GM12873 (cell line): Measurements from ENCODE around the gene CCNC.

Experiments
- TF ChIP-seq, protein P1 (sequence below): IDR thresholded peaks from 2 replicates; pipeline ENCODE4 v1.5.1; 2012; ENCODE audit warnings: low read depth, mild to moderate bottlenecking, moderate library complexity, low read length, control low read depth; ENCODE audit not compliant: insufficient read depth; ENCODE audit errors: missing control alignments

Gene CCNC

DNA sequence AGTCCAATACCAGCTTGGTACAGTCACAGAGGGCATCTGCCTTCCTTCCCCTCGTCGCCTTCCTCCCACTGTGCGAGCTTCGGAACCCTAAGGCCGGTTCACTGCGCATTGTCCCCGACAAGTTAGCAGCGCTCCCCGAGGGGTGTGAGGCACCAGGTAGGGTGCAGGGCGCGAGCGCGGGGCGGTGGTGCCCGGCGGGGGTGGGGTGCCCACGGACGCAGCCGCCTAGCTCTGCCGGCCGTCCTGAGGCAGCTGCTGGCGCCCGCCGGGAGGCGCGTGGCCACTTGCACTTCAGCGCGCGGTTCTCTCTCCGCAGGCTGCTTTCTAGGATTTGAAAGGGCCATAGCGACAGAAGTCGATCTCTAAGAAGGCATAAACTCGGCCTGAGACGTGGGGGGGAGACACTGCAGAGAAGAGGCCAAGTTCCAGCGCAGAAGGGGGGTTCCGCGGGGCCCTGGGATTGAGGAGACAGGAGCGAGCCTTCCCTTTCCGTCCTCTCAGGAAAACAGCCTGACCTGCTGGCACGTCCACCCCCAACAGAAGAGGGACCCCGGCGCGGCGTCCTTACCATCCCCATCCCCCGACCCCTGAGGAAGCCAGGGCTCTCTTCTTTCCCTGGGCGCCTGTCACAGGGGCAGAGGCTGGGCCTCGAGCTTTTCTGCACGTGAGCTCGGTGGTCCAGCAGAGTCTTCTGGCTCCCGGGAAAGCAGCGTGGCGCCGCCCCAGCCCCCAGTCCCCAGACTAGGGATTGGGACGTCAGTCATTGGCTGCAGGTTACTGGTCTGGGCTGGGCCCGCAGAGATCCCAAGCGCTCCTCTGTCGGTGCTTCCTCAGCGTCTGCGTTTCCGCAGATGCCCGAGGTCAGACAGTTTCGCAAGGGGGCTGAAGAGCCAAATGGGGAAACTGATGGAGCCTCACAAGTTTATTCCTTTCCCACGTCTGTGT is 22.5 kb upstream of the CCNC start:
- TF ChIP-seq, protein P1, sequence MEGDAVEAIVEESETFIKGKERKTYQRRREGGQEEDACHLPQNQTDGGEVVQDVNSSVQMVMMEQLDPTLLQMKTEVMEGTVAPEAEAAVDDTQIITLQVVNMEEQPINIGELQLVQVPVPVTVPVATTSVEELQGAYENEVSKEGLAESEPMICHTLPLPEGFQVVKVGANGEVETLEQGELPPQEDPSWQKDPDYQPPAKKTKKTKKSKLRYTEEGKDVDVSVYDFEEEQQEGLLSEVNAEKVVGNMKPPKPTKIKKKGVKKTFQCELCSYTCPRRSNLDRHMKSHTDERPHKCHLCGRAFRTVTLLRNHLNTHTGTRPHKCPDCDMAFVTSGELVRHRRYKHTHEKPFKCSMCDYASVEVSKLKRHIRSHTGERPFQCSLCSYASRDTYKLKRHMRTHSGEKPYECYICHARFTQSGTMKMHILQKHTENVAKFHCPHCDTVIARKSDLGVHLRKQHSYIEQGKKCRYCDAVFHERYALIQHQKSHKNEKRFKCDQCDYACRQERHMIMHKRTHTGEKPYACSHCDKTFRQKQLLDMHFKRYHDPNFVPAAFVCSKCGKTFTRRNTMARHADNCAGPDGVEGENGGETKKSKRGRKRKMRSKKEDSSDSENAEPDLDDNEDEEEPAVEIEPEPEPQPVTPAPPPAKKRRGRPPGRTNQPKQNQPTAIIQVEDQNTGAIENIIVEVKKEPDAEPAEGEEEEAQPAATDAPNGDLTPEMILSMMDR: no peak

DNA sequence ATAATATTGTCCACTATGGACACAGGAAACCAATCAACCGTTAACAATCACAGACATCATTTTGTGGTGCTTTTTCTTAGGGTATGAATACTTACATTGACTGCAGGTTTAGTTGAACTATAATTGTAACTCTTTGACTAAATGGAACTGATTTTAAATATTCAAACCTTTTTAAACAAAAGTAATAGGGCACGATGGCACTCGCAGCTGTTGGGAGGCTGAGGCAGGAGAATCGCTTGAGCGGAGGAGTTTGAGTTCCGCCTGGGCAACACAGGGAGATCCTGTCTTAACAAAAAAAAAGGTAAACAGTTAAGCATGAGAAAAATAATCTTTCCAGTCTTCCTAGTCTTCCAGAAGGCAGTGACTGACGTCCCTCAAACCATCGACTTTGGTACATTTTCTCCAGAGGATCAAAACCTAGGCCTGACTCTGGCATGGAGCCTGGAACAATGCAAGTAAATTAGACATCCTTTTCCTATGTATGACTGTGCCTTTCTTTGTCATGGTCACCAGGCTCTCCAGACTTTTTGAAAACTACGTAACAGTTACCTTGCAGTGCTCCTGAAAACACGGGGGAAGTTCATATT is 21.5 kb upstream of the CCNC start:
- TF ChIP-seq, protein P1: no peak

DNA sequence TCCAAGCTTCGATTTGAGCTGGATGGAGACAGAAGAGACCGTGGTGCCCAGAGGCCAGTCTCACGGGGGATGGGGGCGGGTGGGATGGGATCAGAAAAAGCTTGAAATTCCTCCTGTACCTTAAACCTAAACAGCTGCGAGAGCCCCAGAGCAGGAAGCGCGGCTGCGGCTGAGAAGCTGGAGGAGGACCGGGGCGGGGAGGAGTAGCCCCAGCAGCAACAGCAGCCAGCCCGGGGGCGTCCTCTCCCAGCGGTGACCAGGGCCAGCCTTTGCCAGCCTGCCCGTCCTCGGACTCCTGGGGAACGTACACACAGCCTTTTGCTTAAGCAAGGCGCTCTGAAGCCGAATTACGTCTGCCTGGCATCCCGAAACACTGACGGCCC is 20.8 kb upstream of the CCNC start:
- TF ChIP-seq, protein P1: no peak

DNA sequence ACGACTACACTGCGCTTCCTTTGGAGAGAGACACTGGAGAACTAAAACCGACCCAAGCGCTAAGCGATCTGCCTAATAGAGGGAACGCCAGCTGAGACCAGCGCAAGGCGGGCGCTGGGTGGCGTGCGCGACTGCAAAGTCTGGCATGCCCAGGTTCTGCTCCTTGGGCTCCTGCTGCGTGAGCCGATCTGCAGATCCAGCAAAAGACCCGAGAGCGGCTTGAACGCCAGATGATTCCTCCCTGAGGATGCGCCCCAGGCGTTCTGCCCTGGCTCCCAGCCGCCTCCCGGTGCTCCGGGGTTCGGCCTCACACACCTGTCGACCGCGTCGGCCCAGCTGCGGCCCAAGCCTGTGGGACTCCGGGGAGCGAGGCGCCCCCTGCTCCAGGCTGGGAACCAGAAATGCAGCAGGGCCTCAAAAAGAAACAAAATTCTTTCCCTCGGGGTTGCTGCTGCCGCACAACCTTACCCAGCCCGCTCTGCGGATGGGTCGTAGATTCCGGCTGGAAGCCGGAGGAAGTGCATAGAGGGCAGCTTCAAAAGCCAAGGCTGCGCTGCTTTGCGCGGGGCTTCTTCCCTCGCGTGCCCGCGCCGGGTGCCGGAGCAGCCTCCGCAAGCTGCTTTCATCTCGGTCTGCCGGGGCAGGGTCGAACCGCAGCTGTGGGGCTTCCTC is 20.3 kb upstream of the CCNC start:
- TF ChIP-seq, protein P1: peak; percentile 82

DNA sequence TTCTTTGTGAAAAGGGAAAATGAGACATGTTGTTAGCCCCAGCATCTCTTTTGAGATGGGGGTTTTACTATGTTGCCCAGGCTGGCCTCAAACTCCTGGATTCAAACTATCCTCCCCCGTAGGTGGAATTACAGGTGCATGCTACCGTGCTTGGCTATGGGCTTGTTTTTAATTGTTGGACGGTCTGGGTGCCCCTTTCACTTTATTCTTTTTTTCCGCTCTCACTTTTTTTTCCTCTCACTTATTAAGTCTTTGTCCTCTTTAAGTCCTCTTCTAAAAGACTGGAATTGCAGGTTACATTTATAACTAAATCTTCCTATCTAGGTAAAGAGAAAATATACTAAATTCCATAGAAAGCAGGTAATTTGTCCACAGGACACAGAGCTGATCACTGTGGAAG is 19.3 kb upstream of the CCNC start:
- TF ChIP-seq, protein P1: no peak

DNA sequence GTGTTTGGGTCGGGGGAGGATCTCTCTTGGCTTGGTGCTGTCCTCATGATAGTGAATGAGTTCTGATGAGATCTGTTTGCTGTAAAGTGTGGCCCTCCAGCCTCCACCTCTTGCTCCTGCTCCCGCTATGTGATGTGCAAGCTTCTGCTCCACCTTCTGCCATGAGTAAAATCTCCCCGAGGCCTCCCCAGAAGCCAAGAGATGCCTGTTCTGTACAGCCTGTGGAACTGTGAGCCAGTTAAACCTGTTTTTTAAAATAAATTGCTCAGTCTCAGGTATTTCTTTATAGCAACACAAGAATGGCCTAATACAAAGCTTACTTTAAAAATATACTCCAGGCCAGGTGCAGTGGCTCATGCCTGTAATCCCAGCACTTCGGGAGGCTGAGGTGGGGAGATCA is 11.3 kb upstream of the CCNC start:
- TF ChIP-seq, protein P1: no peak
